HFF-Myc (cell line): ENCODE results near the gene SGCA.

Source experiments
- DNase-seq: peaks from one replicate; pipeline ENCODE4 v3.0.0-alpha.2; 2011; ENCODE audit warnings: low read depth; ENCODE audit errors: extremely low read depth
- H3K4me3 ChIP-seq: replicated peaks from 2 replicates; pipeline ENCODE4 v1.5.1; 2011; ENCODE audit warnings: low read depth, mild to moderate bottlenecking, control low read depth, low read length
- TF ChIP-seq, protein P1 (sequence below): IDR thresholded peaks from 2 replicates; pipeline ENCODE4 v1.5.1; 2012; ENCODE audit warnings: mild to moderate bottlenecking, low read depth, low read length, control low read depth; ENCODE audit errors: missing control alignments

The SGCA gene

DNA sequence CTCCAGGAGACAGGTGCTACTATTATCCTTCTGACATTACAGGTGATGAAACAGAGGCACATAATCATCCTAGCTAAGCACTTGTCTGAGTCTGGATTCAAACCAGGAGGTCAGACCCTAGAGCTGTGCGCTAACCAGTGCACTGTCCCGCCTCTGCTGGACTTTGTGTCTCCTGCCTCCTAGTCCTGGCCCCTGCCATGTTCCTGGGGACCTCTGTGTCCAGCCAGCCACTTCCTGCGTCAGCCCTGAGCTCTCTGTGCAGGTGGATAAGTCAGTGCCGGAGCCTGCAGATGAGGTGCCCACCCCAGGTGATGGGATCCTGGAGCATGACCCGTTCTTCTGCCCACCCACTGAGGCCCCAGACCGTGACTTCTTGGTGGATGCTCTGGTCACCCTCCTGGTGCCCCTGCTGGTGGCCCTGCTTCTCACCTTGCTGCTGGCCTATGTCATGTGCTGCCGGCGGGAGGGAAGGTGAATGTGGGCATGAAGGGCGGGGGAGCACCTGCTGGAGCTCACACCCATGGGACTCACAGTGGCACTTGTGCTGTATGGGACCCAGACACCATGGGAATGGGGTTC lies 4.2 kb downstream of the SGCA start:
- TF ChIP-seq, protein P1, sequence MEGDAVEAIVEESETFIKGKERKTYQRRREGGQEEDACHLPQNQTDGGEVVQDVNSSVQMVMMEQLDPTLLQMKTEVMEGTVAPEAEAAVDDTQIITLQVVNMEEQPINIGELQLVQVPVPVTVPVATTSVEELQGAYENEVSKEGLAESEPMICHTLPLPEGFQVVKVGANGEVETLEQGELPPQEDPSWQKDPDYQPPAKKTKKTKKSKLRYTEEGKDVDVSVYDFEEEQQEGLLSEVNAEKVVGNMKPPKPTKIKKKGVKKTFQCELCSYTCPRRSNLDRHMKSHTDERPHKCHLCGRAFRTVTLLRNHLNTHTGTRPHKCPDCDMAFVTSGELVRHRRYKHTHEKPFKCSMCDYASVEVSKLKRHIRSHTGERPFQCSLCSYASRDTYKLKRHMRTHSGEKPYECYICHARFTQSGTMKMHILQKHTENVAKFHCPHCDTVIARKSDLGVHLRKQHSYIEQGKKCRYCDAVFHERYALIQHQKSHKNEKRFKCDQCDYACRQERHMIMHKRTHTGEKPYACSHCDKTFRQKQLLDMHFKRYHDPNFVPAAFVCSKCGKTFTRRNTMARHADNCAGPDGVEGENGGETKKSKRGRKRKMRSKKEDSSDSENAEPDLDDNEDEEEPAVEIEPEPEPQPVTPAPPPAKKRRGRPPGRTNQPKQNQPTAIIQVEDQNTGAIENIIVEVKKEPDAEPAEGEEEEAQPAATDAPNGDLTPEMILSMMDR: no peak
- no peak for DNase-seq
- no peak overlapping the region for H3K4me3 ChIP-seq

DNA sequence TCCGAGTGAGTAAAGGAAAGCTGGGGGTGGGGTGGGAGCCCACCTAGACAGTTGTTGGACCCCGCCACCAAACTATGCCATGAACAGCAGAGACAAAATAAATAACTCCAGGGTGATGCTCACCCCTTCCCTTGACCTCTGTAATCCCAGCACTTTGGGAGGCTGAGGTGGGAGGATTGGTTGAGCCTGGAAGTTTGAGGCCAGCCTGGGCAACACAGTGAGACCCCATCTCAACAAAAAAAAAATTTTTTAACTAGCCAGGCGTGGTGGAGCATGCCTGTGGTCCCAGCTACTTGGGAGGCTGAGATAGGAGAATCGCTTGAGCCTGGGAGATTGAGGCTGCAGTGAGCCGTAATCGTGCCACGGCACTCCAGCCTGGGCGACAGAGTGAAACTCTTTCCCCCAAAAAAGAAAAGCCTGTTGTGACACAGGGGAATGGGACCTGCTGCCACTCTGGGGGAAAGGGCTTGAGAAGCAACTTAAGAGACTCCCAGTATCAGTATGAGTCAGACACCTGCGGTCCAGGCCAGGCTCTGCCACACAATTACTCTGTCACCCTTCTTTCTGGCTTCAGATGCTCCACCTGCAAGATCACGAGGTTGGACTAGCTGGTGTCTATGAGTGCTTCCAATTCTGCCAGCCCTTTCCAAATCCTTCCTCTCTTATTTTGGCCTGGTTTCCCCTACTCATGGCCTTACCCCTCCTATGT lies 5.0 kb downstream of the SGCA start:
- TF ChIP-seq, protein P1: no peak
- DNase-seq: no peak

DNA sequence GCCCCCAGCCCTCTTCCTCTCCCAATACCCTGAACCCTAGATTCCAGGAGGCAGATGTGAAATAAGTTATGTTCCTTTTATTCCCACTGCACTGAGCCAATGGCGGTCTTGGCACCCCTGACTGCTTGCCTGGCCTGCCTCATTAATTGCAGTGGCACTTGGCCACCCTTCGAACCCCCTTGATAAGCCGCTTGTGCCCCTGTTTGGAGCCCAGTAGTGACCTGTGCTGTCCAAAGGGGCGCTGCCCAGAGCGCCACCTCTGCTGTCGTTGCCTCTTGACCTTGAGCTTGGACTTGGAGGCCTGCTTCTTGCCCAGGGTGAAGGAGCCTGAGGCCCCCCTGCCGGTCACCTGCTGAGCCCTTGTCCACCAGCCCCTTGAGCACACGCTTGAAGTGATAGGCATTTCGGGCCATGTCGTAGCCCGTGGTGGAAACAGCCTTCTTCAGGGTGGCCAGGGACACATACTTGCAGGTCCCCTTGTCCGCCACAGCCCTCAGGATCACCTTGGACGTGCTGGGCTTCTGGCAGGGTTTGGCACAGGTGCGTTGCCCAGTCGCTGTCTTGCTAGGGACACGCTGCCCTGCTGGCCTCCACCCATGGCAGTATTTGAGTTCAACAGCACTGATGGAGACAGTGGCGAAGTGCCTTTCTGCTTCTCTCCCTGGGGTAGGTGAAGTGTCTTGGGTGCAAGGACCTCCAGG lies 5.7 kb downstream of the SGCA start:
- H3K4me3 ChIP-seq: no peak overlapping the region

More for the DNA sequence above, 5.0 kb downstream of the SGCA start:
- H3K4me3 ChIP-seq: no peak overlapping the region

DNA sequence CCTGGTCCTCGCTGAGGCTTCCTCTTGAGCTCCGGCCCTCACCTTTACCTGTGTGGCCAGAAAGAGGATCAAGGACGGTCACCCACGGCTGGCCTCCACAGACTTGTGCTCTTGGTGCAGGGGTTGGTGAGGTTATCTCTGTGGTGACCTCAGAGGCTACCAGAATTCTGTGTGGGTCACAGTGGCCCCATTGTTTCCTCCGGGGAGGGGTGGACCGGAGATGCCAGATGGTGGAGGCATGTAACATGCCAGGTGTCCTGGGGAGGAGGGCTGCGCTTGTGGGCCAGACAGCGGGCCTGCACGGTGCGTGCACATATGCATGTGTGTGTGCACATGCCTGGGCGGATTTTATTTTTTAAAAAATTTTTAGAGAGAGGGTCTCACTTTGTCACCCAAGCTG lies 6.3 kb downstream of the SGCA start:
- DNase-seq: no peak
- no peak overlapping the region for H3K4me3 ChIP-seq
- TF ChIP-seq, protein P1: no peak

More for the DNA sequence above, 5.7 kb downstream of the SGCA start:
- DNase-seq: no peak
- TF ChIP-seq, protein P1: no peak

DNA sequence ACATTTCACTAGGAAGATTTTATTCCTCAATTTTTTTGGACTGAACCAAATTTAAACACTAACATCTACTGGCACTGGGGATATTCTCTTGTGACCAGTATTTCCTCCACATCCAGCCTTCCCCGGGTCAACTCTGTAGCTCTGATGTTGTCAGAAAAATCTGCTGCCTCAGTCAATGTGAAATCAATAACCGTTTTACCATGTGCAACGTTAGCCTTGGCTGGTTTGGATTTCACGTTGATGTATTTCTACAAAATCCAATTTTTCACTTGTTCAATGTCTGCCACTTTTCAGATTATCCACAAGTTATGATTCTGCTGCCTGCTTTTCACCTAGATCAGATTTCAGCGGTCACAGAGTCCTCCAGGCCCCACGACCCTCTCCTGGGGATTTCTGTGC lies 7.1 kb downstream of the SGCA start:
- H3K4me3 ChIP-seq: no peak overlapping the region
- no peak for DNase-seq
- TF ChIP-seq, protein P1: no peak

DNA sequence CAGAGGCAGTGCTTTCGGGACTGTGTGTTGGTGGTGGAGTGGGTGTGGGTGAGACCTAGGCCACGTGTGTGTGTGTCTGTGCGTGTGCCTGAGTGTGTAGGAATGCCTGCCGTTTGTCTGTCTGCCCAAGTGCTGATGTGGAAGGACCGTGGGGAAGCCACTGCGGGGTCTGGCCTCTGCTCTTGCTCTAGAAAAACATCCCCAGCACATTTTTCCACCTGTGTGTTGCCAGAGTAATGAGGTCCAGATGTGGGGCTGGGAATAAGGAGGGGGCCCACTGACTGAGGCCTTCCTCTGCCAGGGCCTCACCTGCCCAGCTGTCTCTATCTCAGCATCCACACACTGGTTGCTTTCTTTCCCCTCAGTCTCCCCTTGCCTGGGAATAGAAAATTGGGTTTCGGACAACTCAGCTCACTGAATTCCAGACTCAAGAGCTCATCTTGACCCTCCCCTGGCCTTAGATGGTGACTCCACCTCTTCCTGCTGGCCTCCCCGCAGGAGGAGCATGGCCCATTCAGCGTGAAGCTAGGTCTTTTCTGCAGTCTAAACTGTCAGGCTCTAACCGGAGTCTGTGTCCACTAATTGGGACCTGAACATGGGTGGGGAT lies 7.6 kb downstream of the SGCA start:
- no peak overlapping the region for H3K4me3 ChIP-seq
- TF ChIP-seq, protein P1: no peak
- DNase-seq: peak; percentile 73
